HEK293T (cell line): ENCODE results near the gene TNFAIP2.

ENCODE experiments used
- CTCF ChIA-PET: fragments of 350-600 bp; formaldehyde crosslinking; extraction: SDS; loops from one replicate; lab custom pipeline; 2021; ENCODE audit warnings: antibody characterized with exemption, inconsistent platforms; lab: Yijun Ruan, JAX
- POLR2A ChIA-PET: fragments of 350-600 bp; formaldehyde crosslinking; extraction: SDS; loops from one replicate; lab custom pipeline; 2020; ENCODE audit warnings: antibody characterized with exemption, inconsistent platforms; lab: Yijun Ruan, JAX
- DNase-seq: peaks from one replicate; pipeline ENCODE4 v3.0.0; 2012; ENCODE audit warnings: mixed read lengths; ENCODE audit errors: extremely low spot score
- ARNT ChIP-seq: fragments of 450-650 bp; IDR thresholded peaks from 2 replicates; pipeline ENCODE4 v1.6.1; 2017; ENCODE audit warnings: mild to moderate bottlenecking
- BHLHE40 ChIP-seq: fragments of 450-650 bp; IDR thresholded peaks from 2 replicates; pipeline ENCODE4 v1.6.1; 2016; ENCODE audit warnings: mild to moderate bottlenecking, moderate library complexity, borderline replicate concordance
- CTBP1 ChIP-seq: fragments of 450-650 bp; IDR thresholded peaks from 2 replicates; pipeline ENCODE4 v1.6.1; 2016; ENCODE audit warnings: borderline replicate concordance
- ELF4 ChIP-seq: fragments of 450-650 bp; IDR thresholded peaks from 2 replicates; pipeline ENCODE4 v1.6.1; 2017; ENCODE audit warnings: antibody characterized with exemption
- FOXA1 ChIP-seq: fragments of 450-650 bp; IDR thresholded peaks from 2 replicates; pipeline ENCODE4 v1.6.1; 2016; ENCODE audit warnings: mild to moderate bottlenecking
- FOXK2 ChIP-seq: fragments of 450-650 bp; IDR thresholded peaks from 2 replicates; pipeline ENCODE4 v1.6.1; 2016; ENCODE audit warnings: mild to moderate bottlenecking
- FOXM1 ChIP-seq: fragments of 450-650 bp; IDR thresholded peaks from 2 replicates; pipeline ENCODE4 v1.6.1; 2017; ENCODE audit warnings: mild to moderate bottlenecking, borderline replicate concordance
- HDGF ChIP-seq: fragments of 450-650 bp; IDR thresholded peaks from 2 replicates; pipeline ENCODE4 v1.6.1; 2017; ENCODE audit warnings: antibody characterized with exemption, borderline replicate concordance
- L3MBTL2 ChIP-seq: fragments of 450-650 bp; conservative IDR thresholded peaks from 2 replicates; pipeline ENCODE4 v1.6.1; 2016; ENCODE audit warnings: mild to moderate bottlenecking
- LEF1 ChIP-seq: fragments of 450-650 bp; IDR thresholded peaks from 2 replicates; pipeline ENCODE4 v1.6.1; 2017; ENCODE audit warnings: mild to moderate bottlenecking, borderline replicate concordance
- NFRKB ChIP-seq: fragments of 450-650 bp; IDR thresholded peaks from 2 replicates; pipeline ENCODE4 v1.6.1; 2016; ENCODE audit warnings: mild to moderate bottlenecking, moderate library complexity
- PKNOX1 ChIP-seq: fragments of 450-650 bp; IDR thresholded peaks from 2 replicates; pipeline ENCODE4 v1.6.1; 2016
- SP1 ChIP-seq: fragments of 450-650 bp; IDR thresholded peaks from 2 replicates; pipeline ENCODE4 v1.6.1; 2017
- SUZ12 ChIP-seq: fragments of 450-650 bp; IDR thresholded peaks from 2 replicates; pipeline ENCODE4 v1.6.1; 2016; ENCODE audit warnings: mild to moderate bottlenecking
- TARDBP ChIP-seq: fragments of 450-650 bp; IDR thresholded peaks from 2 replicates; pipeline ENCODE4 v1.6.1; 2016
- ZNF384 ChIP-seq: fragments of 450-650 bp; IDR thresholded peaks from 2 replicates; pipeline ENCODE4 v1.6.1; 2016

TNFAIP2 gene

GRCh38 chr14:103128631-103129300 is 5.5 kb downstream of the TNFAIP2 start:
- DNase-seq, result no peak
- TF ChIP-seq SP1 (no peak), ZNF384 (no peak), HDGF (no peak), TARDBP (no peak), ARNT (no peak), NFRKB (no peak), SUZ12 (no peak), L3MBTL2 (no peak), FOXM1 (no peak), ELF4 (no peak), BHLHE40 (no peak), LEF1 (no peak), PKNOX1 (no peak), FOXK2 (no peak), CTBP1 (no peak), FOXA1 (no peak)
- ChIA-PET POLR2A (no interaction called here), CTCF (interaction anchor here (2.1 to 2.5 kb wide), 2 partner anchors 23 to 24 kb away, joined by 9 to 15 read pairs; no protein-coding TSS in a partner anchor)

GRCh38 chr14:103129301-103130016 is 6.2 kb downstream of the TNFAIP2 start:
- CTCF ChIA-PET, result interaction anchor here (2.5 kb wide), 1 partner anchor 24 kb away, joined by 15 read pairs; no protein-coding TSS in a partner anchor
- no peak for DNase-seq
- TF ChIP-seq NFRKB (no peak), ELF4 (no peak), ARNT (no peak), PKNOX1 (no peak), BHLHE40 (no peak), ZNF384 (no peak), FOXM1 (no peak), FOXA1 (no peak), HDGF (no peak), L3MBTL2 (no peak), SP1 (no peak)
- POLR2A ChIA-PET, result no interaction called here

- DNase-seq, result no peak
- CTCF ChIA-PET, result interaction anchor here (1.1 to 2.5 kb wide), 3 partner anchors 11 to 24 kb away, joined by 5 to 15 read pairs (median 6); no protein-coding TSS in a partner anchor
- POLR2A ChIA-PET, result interaction anchor here (0.5 to 1.1 kb wide), 2 partner anchors 12 to 408 kb away, joined by 3 read pairs; no protein-coding TSS in a partner anchor
- TF ChIP-seq BHLHE40 (no peak), FOXA1 (no peak), LEF1 (no peak), ZNF384 (no peak), ARNT (no peak), FOXM1 (no peak), FOXK2 (no peak), NFRKB (no peak), ELF4 (no peak), PKNOX1 (no peak)
Observed at GRCh38 chr14:103130017-103130764, 6.9 kb downstream of the TNFAIP2 start.

- CTCF ChIA-PET, result interaction anchor here (0.7 to 2.5 kb wide), 4 partner anchors 10 to 54 kb away, joined by 3 to 15 read pairs (median 6); no protein-coding TSS in a partner anchor
- TF ChIP-seq TARDBP (no peak), ZNF384 (no peak), SUZ12 (no peak), LEF1 (no peak), FOXK2 (no peak)
- no peak for DNase-seq
- POLR2A ChIA-PET, result interaction anchor here (0.5 to 1.1 kb wide), 2 partner anchors 11 to 407 kb away, joined by 3 read pairs; no protein-coding TSS in a partner anchor
Observed at GRCh38 chr14:103130965-103131364, 7.7 kb downstream of the TNFAIP2 start.

- POLR2A ChIA-PET, result interaction anchor here (1.1 kb wide), 1 partner anchor 11 kb away, joined by 3 read pairs; no protein-coding TSS in a partner anchor
Observed at GRCh38 chr14:103131580-103131979, 8.3 kb downstream of the TNFAIP2 start.

More at GRCh38 chr14:103131580-103131979, 8.3 kb downstream of the TNFAIP2 start:
- CTCF ChIA-PET, result interaction anchor here (0.7 to 2.5 kb wide), 4 partner anchors 9 to 53 kb away, joined by 3 to 15 read pairs (median 6); no protein-coding TSS in a partner anchor
- TF ChIP-seq BHLHE40 (no peak), L3MBTL2 (no peak), TARDBP (no peak), SUZ12 (no peak), FOXM1 (no peak), ELF4 (no peak), LEF1 (no peak), SP1 (no peak)
- DNase-seq, result no peak
